Measurements from ENCODE around the gene PCTP.

Gene PCTP

GRCh38 chr17:55726440-55726839, 24.4 kb upstream of the PCTP start:
- in situ Hi-C loops (cut with MboI; ENCODE audit: low sequenced_read_pairs, unreplicated experiment), result no loop called here
- TF ChIP-seq CTCF (IDR thresholded peaks at IDR 0.05; ENCODE audit: borderline replicate concordance, control extremely low read depth, extremely low read depth, insufficient read depth, missing control alignments), result no peak
- no peak for DNase-seq (ENCODE audit: low spot score)

- in situ Hi-C loops (cut with MboI; ENCODE audit: low sequenced_read_pairs, unreplicated experiment), result no loop called here
- DNase-seq (ENCODE audit: low spot score), result no peak
- no peak for TF ChIP-seq CTCF (IDR thresholded peaks at IDR 0.05; ENCODE audit: borderline replicate concordance, control extremely low read depth, extremely low read depth, insufficient read depth, missing control alignments)
These were observed 23.6 kb upstream of the PCTP start for GRCh38 chr17:55727275-55727674.

GRCh38 chr17:55727920-55728319, 22.9 kb upstream of the PCTP start:
- in situ Hi-C loops (cut with MboI; ENCODE audit: low sequenced_read_pairs, unreplicated experiment), result no loop called here
- DNase-seq (ENCODE audit: low spot score), result no peak
- no peak for TF ChIP-seq CTCF (IDR thresholded peaks at IDR 0.05; ENCODE audit: borderline replicate concordance, control extremely low read depth, extremely low read depth, insufficient read depth, missing control alignments)

- in situ Hi-C loops (cut with MboI; ENCODE audit: low sequenced_read_pairs, unreplicated experiment), result no loop called here
- TF ChIP-seq CTCF (IDR thresholded peaks at IDR 0.05; ENCODE audit: borderline replicate concordance, control extremely low read depth, extremely low read depth, insufficient read depth, missing control alignments), result no peak
- DNase-seq (ENCODE audit: low spot score), result no peak
These were observed 22.5 kb upstream of the PCTP start for GRCh38 chr17:55728361-55728760.

- in situ Hi-C loops (cut with MboI; ENCODE audit: low sequenced_read_pairs, unreplicated experiment), result no loop called here
- no peak for TF ChIP-seq CTCF (IDR thresholded peaks at IDR 0.05; ENCODE audit: borderline replicate concordance, control extremely low read depth, extremely low read depth, insufficient read depth, missing control alignments)
- DNase-seq (ENCODE audit: low spot score), result no peak
These were observed 22.0 kb upstream of the PCTP start for GRCh38 chr17:55728833-55729232.

- no peak for DNase-seq (ENCODE audit: low spot score)
- TF ChIP-seq CTCF (IDR thresholded peaks at IDR 0.05; ENCODE audit: borderline replicate concordance, control extremely low read depth, extremely low read depth, insufficient read depth, missing control alignments), result no peak
- in situ Hi-C loops (cut with MboI; ENCODE audit: low sequenced_read_pairs, unreplicated experiment), result no loop called here
These were observed 21.4 kb upstream of the PCTP start for GRCh38 chr17:55729484-55729883.

GRCh38 chr17:55730380-55730779, 20.5 kb upstream of the PCTP start:
- TF ChIP-seq CTCF (IDR thresholded peaks at IDR 0.05; ENCODE audit: borderline replicate concordance, control extremely low read depth, extremely low read depth, insufficient read depth, missing control alignments), result no peak
- no peak for DNase-seq (ENCODE audit: low spot score)
- in situ Hi-C loops (cut with MboI; ENCODE audit: low sequenced_read_pairs, unreplicated experiment), result no loop called here

Measured in GM13976 (cell line).